ENCODE measurements around the gene HMGN1.

- TF ChIP-seq POLR2A (IDR thresholded peaks at IDR 0.05) = no peak
- TF ChIP-seq, protein P1, sequence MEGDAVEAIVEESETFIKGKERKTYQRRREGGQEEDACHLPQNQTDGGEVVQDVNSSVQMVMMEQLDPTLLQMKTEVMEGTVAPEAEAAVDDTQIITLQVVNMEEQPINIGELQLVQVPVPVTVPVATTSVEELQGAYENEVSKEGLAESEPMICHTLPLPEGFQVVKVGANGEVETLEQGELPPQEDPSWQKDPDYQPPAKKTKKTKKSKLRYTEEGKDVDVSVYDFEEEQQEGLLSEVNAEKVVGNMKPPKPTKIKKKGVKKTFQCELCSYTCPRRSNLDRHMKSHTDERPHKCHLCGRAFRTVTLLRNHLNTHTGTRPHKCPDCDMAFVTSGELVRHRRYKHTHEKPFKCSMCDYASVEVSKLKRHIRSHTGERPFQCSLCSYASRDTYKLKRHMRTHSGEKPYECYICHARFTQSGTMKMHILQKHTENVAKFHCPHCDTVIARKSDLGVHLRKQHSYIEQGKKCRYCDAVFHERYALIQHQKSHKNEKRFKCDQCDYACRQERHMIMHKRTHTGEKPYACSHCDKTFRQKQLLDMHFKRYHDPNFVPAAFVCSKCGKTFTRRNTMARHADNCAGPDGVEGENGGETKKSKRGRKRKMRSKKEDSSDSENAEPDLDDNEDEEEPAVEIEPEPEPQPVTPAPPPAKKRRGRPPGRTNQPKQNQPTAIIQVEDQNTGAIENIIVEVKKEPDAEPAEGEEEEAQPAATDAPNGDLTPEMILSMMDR (IDR thresholded peaks at IDR 0.05) = no peak
Observed at GRCh38 chr21:39327727-39328126, 21.2 kb downstream of the HMGN1 start.
